Hepatocyte (in vitro differentiated cells): ENCODE results near the gene ENPP5. TPM values are rescaled to one million over a fixed set of nuclear protein-coding genes. Genes with fewer than 3 reads are reported as not detected.

ENCODE experiments used
- DNase-seq: peaks from one replicate; pipeline ENCODE4 v3.0.0-alpha.2; 2016; ENCODE audit warnings: low spot score
- H2AFZ ChIP-seq: fragments of 200-600 bp; sonication (generic); 2 replicates; pipeline ENCODE4 v1.6.0; 2016; ENCODE audit warnings: antibody characterized with exemption, mild to moderate bottlenecking
- H3K27ac ChIP-seq: fragments of 200-600 bp; sonication (generic); 2 replicates; pipeline ENCODE4 v1.5.1; 2016; ENCODE audit warnings: mild to moderate bottlenecking
- H3K27me3 ChIP-seq: fragments of 200-600 bp; sonication (generic); 2 replicates; pipeline ENCODE4 v1.6.1; 2016
- H3K36me3 ChIP-seq: fragments of 200-600 bp; sonication (generic); replicated peaks from 2 replicates; pipeline ENCODE4 v1.5.1; 2016; ENCODE audit warnings: low read depth; ENCODE audit not compliant: insufficient read depth
- H3K4me1 ChIP-seq: fragments of 200-600 bp; sonication (generic); 2 replicates; pipeline ENCODE4 v1.5.1; 2016; ENCODE audit warnings: mild to moderate bottlenecking, moderate library complexity; ENCODE audit not compliant: insufficient read depth
- H3K4me2 ChIP-seq: fragments of 200-600 bp; sonication (generic); 2 replicates; pipeline ENCODE4 v1.6.0; 2016
- H3K4me3 ChIP-seq: fragments of 200-600 bp; sonication (generic); 2 replicates; pipeline ENCODE4 v1.5.1; 2016; ENCODE audit warnings: mild to moderate bottlenecking
- H3K79me2 ChIP-seq: fragments of 200-600 bp; sonication (generic); 2 replicates; pipeline ENCODE4 v1.6.0; 2017; ENCODE audit warnings: mild to moderate bottlenecking
- H3K9me2 ChIP-seq: fragments of 200-600 bp; sonication (generic); replicated peaks from 2 replicates; pipeline ENCODE4 v1.6.0; 2017; ENCODE audit warnings: mild to moderate bottlenecking; ENCODE audit not compliant: insufficient read depth
- H3K9me3 ChIP-seq: fragments of 200-600 bp; sonication (generic); 2 replicates; pipeline ENCODE4 v1.5.1; 2016; ENCODE audit warnings: low read depth, mild to moderate bottlenecking
- H4K20me1 ChIP-seq: fragments of 200-600 bp; sonication (generic); 2 replicates; pipeline ENCODE4 v1.6.0; 2016; ENCODE audit warnings: mild to moderate bottlenecking; ENCODE audit not compliant: insufficient read depth, poor library complexity, severe bottlenecking
- EZH2 ChIP-seq: fragments of 200-600 bp; sonication (generic); IDR thresholded peaks from 2 replicates; pipeline ENCODE4 v1.6.1; 2016; ENCODE audit warnings: antibody characterized with exemption, mild to moderate bottlenecking, borderline replicate concordance
- EZH2phosphoT487 ChIP-seq: fragments of 200-600 bp; sonication (generic); IDR thresholded peaks from one replicate; pipeline ENCODE4 v1.6.1; 2018; ENCODE audit warnings: antibody characterized with exemption, mild to moderate bottlenecking, low read depth, moderate library complexity; ENCODE audit not compliant: unreplicated experiment, severe bottlenecking
- WGBS: methylation state at CpG from one replicate; pipeline ENCODE4 v1.1.6; 2016; ENCODE audit warnings: low lambda C conversion rate; ENCODE audit errors: missing lambda C conversion rate; 5-methylcytosine and 5-hydroxymethylcytosine counted together
- polyA plus RNA-seq: library from polyadenylated mRNA; unstranded; fragments of >200 nt; fragmentation: Nextera tagmentation; extraction: Ambion mirVana; gene quantifications from 2 replicates; pipeline ENCODE4 v1.2.1, GENCODE V29; 2016
- total RNA-seq: library from RNA; depleted of rRNA; stranded (reverse); fragments of >200 nt; gene quantifications from 2 replicates; pipeline ENCODE4 v1.2.3, GENCODE V29; 2014
- TF ChIP-seq, protein P1 (sequence below): fragments of 200-600 bp; sonication (generic); IDR thresholded peaks from 2 replicates; pipeline ENCODE4 v1.5.1; 2016; ENCODE audit warnings: antibody characterized with exemption, mild to moderate bottlenecking; ENCODE audit not compliant: poor library complexity

Gene ENPP5
- total and polyA plus RNA-seq, 2 experiments from 2014 or later, result 6.7 to 11.5 TPM

DNA sequence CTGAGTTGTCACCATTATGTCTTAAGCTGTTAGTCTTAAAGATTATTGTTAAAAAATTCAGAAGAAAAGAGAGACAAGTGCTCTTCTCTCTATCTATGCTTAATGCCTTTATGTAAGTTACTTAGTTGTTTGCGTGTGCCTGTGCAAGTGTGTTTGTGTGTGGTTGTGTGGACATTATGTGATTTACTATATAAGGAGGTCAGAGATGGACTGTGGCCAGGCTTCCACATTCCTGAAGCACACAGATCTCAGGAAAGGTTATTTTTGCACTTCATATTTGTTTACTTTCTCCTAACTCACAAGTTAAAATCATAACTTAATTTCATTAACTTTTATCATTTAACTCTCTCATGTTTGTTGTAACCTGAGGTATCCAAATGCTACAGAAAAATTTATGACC is 26.5 kb downstream of the ENPP5 start:
- no peak for DNase-seq
- Histone ChIP-seq H2AFZ (no peak overlapping the region), H3K4me1 (no peaks in the 10 kb centered on the region), H3K27me3 (no peaks in the 10 kb centered on the region), H3K4me2 (no peak overlapping the region), H3K4me3 (no peak overlapping the region), H3K36me3 (no peaks in the 10 kb centered on the region), H4K20me1 (no peaks in the 10 kb centered on the region), H3K9me3 (no peaks in the 10 kb centered on the region), H3K27ac (no peak overlapping the region), H3K79me2 (no peaks in the 10 kb centered on the region), H3K9me2 (no peaks in the 10 kb centered on the region)
- 70% methylated on average over 1 of the region's 1 CpG for WGBS
- TF ChIP-seq EZH2phosphoT487 (no peak), EZH2 (no peak)
- TF ChIP-seq, protein P1, sequence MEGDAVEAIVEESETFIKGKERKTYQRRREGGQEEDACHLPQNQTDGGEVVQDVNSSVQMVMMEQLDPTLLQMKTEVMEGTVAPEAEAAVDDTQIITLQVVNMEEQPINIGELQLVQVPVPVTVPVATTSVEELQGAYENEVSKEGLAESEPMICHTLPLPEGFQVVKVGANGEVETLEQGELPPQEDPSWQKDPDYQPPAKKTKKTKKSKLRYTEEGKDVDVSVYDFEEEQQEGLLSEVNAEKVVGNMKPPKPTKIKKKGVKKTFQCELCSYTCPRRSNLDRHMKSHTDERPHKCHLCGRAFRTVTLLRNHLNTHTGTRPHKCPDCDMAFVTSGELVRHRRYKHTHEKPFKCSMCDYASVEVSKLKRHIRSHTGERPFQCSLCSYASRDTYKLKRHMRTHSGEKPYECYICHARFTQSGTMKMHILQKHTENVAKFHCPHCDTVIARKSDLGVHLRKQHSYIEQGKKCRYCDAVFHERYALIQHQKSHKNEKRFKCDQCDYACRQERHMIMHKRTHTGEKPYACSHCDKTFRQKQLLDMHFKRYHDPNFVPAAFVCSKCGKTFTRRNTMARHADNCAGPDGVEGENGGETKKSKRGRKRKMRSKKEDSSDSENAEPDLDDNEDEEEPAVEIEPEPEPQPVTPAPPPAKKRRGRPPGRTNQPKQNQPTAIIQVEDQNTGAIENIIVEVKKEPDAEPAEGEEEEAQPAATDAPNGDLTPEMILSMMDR, result no peak

DNA sequence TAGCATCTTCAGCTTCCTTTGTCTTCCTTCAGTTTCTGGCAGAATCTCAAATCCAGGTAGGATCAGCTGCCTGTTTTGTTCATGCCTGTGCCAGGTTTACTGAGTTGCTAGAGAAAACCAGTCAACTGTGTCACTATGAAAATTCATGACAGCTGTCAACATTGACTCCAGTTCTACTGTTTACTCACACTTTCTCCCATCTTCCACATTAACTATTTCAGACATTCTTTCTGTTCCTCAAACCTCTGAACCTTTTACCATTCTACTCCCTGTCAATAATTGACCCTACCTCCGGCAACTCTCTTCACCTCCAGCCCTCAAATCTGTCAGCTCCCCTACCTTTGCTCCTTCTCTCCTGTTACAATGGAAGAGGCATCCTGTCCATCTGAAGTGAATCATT is 32.5 kb downstream of the ENPP5 start:
- no peaks in the 10 kb centered on the region for H3K9me3 ChIP-seq
- no peak overlapping the region for H3K27ac ChIP-seq
- H4K20me1 ChIP-seq, result no peaks in the 10 kb centered on the region
- H3K4me1 ChIP-seq, result no peaks in the 10 kb centered on the region
- H3K36me3 ChIP-seq, result no peaks in the 10 kb centered on the region
- WGBS, result 48% methylated on average over 1 of the region's 1 CpG
- no peak for DNase-seq
- no peaks in the 10 kb centered on the region for H3K9me2 ChIP-seq
- H3K27me3 ChIP-seq, result no peaks in the 10 kb centered on the region
- peaks cover 7% of the 10 kb centered on the region for H3K79me2 ChIP-seq
- TF ChIP-seq EZH2 (no peak), EZH2phosphoT487 (no peak)
- TF ChIP-seq, protein P1, result no peak
- H3K4me2 ChIP-seq, result no peak overlapping the region
- H2AFZ ChIP-seq, result no peak overlapping the region
- H3K4me3 ChIP-seq, result no peak overlapping the region

DNA sequence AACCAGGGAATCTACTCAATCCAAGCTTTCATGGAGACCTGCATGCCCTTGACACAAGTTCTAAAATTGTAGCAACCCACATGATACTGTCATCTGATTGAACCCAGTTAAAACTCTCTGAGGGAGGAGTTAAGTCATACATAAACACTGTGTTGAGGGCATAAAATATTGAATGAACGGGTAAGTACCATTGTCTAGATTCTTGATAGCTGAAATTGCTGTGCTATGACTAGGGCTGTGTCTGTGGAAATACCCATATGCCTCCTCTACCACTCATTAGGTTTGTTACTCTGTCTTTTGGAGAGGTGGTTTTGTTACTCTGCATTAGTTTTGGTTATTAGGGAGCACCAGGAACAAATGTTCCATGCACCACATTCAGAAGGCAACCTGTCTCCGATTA is 33.4 kb downstream of the ENPP5 start:
- Histone ChIP-seq H3K4me3 (no peak overlapping the region), H4K20me1 (no peaks in the 10 kb centered on the region), H3K9me2 (no peaks in the 10 kb centered on the region), H3K27me3 (no peaks in the 10 kb centered on the region), H3K36me3 (no peaks in the 10 kb centered on the region), H3K79me2 (peaks cover 7% of the 10 kb centered on the region), H3K4me2 (no peak overlapping the region), H2AFZ (no peak overlapping the region), H3K9me3 (no peaks in the 10 kb centered on the region), H3K27ac (no peak overlapping the region), H3K4me1 (no peaks in the 10 kb centered on the region)
- DNase-seq, result no peak
- TF ChIP-seq, protein P1, result no peak
- TF ChIP-seq EZH2phosphoT487, result no peak
- no peak for TF ChIP-seq EZH2
- WGBS, result 87% methylated on average over 2 of the region's 2 CpGs

DNA sequence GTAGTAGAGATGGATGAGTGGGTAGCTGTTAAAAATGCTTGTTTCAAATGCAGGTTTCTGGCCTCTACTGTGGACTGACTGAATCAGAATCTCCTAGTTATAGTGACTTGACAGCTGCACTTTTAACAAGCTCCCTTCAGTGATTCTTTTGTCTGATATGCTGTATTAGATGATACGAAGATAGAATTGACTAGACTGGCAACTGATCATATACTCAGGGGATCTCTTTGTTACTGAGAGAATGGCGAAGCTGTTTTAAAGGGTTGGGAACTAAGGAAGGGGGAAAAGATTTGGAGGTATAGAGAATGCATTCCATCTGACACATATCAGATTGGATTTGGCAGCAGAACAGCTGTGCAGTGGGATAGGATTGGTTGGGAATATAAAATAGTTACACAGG is 33.9 kb downstream of the ENPP5 start:
- no peaks in the 10 kb centered on the region for H3K27me3 ChIP-seq
- H2AFZ ChIP-seq, result no peak overlapping the region
- H3K9me2 ChIP-seq, result no peaks in the 10 kb centered on the region
- H3K36me3 ChIP-seq, result no peaks in the 10 kb centered on the region
- WGBS, result 83% methylated on average over 2 of the region's 2 CpGs
- H3K4me1 ChIP-seq, result no peaks in the 10 kb centered on the region
- no peaks in the 10 kb centered on the region for H4K20me1 ChIP-seq
- TF ChIP-seq EZH2, result no peak
- TF ChIP-seq, protein P1, result no peak
- no peak for TF ChIP-seq EZH2phosphoT487
- no peak overlapping the region for H3K4me2 ChIP-seq
- DNase-seq, result no peak
- H3K27ac ChIP-seq, result no peak overlapping the region
- H3K79me2 ChIP-seq, result peaks cover 7% of the 10 kb centered on the region
- H3K4me3 ChIP-seq, result no peak overlapping the region
- H3K9me3 ChIP-seq, result no peaks in the 10 kb centered on the region
